Measurements from ENCODE around the gene SUN1.
A peak's percentile ranks its signal among the peaks of the same experiment; 100 is the strongest.

Gene SUN1

DNA sequence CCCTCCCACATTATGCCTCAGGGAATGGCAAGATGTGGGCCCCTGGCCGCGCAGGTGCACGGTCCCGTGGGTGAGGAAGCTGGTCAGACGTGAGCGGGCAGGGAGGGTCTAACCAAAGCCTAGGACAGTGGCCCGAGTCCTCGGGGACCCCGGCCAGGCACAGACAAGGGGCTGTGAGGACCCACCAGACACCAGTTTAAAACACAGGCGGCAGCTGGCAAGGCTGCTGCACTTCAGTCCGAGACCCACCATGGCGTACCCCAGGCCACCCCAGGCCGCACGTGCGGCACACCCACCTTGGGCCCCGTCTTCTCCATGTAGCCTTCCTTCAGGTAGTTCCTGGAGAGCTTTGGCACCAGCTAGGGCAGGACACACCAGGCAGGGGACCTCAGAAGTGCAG lies 67.5 kb downstream of the SUN1 start:
- TF ChIP-seq, protein P1, sequence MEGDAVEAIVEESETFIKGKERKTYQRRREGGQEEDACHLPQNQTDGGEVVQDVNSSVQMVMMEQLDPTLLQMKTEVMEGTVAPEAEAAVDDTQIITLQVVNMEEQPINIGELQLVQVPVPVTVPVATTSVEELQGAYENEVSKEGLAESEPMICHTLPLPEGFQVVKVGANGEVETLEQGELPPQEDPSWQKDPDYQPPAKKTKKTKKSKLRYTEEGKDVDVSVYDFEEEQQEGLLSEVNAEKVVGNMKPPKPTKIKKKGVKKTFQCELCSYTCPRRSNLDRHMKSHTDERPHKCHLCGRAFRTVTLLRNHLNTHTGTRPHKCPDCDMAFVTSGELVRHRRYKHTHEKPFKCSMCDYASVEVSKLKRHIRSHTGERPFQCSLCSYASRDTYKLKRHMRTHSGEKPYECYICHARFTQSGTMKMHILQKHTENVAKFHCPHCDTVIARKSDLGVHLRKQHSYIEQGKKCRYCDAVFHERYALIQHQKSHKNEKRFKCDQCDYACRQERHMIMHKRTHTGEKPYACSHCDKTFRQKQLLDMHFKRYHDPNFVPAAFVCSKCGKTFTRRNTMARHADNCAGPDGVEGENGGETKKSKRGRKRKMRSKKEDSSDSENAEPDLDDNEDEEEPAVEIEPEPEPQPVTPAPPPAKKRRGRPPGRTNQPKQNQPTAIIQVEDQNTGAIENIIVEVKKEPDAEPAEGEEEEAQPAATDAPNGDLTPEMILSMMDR (IDR thresholded peaks at IDR 0.05; ENCODE audit: insufficient read depth, missing control alignments), result no peak
- FAIRE-seq (no peak), DNase-seq (ENCODE audit: insufficient read length, low spot score) (no peak)

DNA sequence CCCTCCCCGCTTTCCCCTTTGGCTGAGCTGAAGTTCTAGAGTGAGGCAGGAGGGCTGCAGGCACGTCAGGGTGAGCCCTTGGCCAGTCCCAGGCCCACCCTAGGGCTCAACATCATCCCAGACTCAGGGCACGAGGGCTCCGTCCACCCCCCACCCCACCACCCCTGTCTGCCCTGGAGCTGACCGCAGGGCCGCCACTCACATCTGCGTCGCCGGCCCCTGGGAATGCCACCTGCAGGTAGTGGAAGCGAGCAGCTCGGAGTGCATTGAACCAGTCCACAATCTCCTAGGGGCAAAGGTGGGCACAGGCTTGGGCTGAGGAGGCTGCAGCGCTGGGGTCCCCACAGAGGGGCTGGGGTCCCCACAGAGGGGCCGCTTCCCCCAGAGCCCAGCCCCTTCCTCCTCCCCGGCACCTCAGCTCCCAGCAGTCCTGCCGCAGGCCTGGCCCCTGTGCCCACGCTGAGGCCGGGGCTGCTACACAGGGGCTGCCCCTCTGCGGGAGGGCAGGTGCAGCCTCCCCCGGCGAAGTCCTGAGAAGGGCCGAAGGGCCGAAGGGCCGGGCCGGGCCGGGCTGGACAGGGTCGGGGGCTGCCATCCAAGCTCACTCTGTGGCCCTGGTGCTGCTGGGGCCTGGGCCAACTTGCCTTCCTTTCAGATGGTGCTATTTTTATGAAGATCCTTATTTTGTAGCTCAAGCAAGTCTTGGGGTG lies 68.2 kb downstream of the SUN1 start:
- TF ChIP-seq, protein P1 (IDR thresholded peaks at IDR 0.05; ENCODE audit: insufficient read depth, missing control alignments), result no peak
- FAIRE-seq (no peak), DNase-seq (ENCODE audit: insufficient read length, low spot score) (no peak)

DNA sequence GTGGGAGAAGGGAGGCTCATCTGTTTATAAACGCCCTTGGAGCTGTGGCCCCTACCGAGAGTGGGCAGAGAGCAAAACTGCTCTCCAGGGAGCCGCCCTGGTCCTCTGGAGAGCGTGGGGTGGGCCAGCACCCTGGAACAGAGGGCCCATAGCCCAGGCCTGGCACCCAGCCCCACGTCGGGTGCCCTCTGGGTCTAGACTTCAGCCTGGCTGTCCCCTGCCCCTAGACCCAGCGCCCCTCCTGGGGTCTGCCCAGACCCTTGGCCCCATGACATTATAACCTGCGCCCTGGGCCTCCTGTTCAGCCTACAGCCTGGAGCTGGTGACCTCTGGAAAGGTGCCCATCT lies 68.7 kb downstream of the SUN1 start:
- TF ChIP-seq, protein P1 (IDR thresholded peaks at IDR 0.05; ENCODE audit: insufficient read depth, missing control alignments), result no peak
- FAIRE-seq (no peak), DNase-seq (ENCODE audit: insufficient read length, low spot score) (no peak)

DNA sequence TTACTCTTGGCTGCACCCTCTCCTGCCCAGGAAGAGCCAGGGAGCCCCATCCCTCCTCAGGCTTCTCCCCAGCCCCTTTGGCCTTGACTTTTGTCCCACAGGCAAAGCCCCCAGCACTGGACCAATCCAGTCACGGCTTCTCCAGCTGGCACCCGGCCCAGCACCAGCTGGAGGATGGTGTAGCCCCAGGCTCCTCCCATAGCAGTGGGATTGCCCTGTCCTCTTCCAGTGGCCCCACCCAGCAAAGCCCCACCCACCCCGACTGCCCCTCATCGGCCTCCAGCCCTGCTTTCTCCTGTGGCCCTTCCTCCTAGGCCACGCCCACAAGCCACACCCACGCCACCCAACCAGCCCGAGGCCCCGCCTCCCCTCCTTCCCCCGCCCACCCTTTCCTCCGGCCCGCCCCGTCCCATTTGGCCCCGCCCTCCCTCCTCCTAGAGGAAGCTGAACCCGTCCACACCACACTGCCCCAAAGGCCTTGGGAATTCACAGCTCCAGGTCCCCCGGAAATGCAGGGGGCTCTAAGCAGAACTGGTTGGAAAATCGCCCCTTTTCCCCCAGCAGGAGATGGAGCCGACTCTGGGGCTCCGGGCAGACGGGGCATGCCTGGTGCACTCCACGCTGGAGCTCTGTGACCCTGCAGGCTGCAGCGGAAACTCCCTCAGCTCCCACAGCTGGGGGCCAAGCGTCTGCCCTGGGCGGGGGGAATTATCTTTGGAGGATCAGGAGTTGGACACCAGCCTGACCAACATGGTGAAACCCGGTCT lies 69.3 kb downstream of the SUN1 start:
- TF ChIP-seq, protein P1 (IDR thresholded peaks at IDR 0.05; ENCODE audit: insufficient read depth, missing control alignments), result no peak
- FAIRE-seq (no peak), DNase-seq (ENCODE audit: insufficient read length, low spot score) (peak; percentile 78)

DNA sequence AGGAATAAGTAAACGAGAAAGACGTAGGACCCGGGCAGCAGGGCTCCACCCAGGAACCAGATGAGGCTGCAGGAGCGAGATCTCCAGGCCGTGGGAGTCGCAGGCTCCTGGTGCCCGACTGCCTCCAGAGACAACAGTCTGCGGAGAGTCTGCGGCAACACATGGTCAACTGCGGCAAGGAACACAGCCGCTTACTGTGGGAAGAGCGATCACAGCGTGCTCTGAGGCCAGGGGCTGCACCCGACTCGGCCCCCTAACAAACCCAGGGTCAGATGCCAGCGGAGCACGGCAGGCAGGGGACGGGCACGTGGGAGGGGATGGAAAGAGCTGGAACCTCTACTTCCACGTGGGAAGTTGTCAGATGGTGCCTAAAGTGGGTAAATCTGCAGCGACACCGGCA lies 70.7 kb downstream of the SUN1 start:
- no peak for FAIRE-seq
- TF ChIP-seq, protein P1 (IDR thresholded peaks at IDR 0.05; ENCODE audit: insufficient read depth, missing control alignments), result no peak
- no peak for DNase-seq (ENCODE audit: insufficient read length, low spot score)

DNA sequence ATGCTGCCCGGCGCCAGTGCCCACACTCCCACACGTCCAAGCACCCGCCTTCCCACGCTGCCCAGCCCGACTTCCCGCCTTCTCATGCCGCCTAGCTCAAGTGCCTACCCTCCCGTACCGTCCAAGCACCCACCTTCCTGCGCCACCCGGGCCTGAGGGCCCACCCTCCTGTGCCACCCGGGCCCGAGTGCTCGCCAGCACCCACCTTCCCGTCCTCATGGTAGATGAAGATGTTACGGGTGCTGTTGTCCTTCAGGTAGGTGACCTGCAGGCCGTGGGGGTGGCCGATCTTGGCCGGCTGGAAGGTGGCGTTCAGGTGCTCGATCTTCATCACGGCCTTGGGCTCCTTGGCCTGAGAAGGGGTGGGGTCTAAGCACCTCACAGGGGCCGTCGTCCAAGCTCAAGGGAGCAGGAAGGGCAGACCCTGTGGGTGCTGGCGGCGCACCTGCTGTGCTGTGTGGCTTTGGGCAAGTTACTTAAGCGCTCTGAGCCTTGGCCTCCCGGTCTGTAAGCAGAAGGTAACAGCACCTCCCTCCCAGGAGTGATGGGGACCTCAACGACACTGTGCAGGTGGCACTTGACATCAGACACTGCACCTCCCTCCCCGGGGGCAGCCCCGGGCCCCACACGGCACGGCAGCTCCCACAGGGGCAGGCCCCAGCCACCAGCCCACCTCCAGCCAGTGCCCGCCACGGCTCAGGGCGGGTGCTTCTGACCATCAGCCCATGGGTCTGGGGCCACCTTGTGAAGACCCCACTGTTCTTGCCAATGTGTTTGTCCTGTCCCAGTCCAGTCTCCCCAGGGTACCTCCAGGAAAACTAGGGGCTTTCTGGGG lies 71.9 kb downstream of the SUN1 start:
- TF ChIP-seq, protein P1 (IDR thresholded peaks at IDR 0.05; ENCODE audit: insufficient read depth, missing control alignments), result no peak
- FAIRE-seq (no peak), DNase-seq (ENCODE audit: insufficient read length, low spot score) (no peak)

Data from D721Med (cell line).